Naive thymus-derived CD4-positive, alpha-beta T cell (primary cell): ENCODE measurements around the gene PSMB10. TPM values are rescaled to one million over a fixed set of nuclear protein-coding genes. Genes with fewer than 3 reads are reported as not detected.

Experiments
- ATAC-seq: fragments of 150-1000 bp; cut with Tn5 transposase; 2 replicates; pipeline ENCODE4 v1.10.0; 2021; ENCODE audit warnings: mild to moderate bottlenecking, moderate library complexity
- CTCF ChIA-PET: fragments of 350-600 bp; sonication (Branson Sonifier 250); formaldehyde crosslinking; loops from one replicate; lab custom pipeline; 2021; ENCODE audit warnings: antibody characterized with exemption; lab: Charles Lee
- POLR2A ChIA-PET: fragments of 350-600 bp; sonication (Branson Sonifier 250); formaldehyde crosslinking; loops from one replicate; lab custom pipeline; 2021; ENCODE audit warnings: antibody characterized with exemption, inconsistent platforms; lab: Charles Lee
- DNase-seq, 9 donors: peaks; one replicate each; pipeline versions ENCODE4 v3.0.0 to v3.0.0-alpha.2; 2020 to 2022; ENCODE audit warnings: mixed read lengths in 1 of 9
- H3K27ac ChIP-seq: one replicate; pipeline ENCODE4 v1.7.0; 2013; ENCODE audit warnings: mild to moderate bottlenecking, low read depth, low read length, moderate library complexity
- H3K27me3 ChIP-seq, 2 donors: one replicate each; pipeline ENCODE4 v1.7.0; 2013; ENCODE audit warnings: low read length in 2 of 2, mild to moderate bottlenecking in 2 of 2, moderate library complexity in 2 of 2; ENCODE audit not compliant: control insufficient read depth in 2 of 2, insufficient read depth in 2 of 2
- H3K36me3 ChIP-seq, 3 experiments: 1 replicate in 2 of 3; 2 replicates in 1 of 3; pipeline ENCODE4 v1.7.0; 2013; ENCODE audit warnings: low read length in 3 of 3, mild to moderate bottlenecking in 3 of 3, moderate library complexity in 1 of 3; ENCODE audit not compliant: insufficient read depth in 3 of 3, control insufficient read depth in 2 of 3
- H3K4me1 ChIP-seq, 2 donors: one replicate each; pipeline ENCODE4 v1.7.0; 2013; ENCODE audit warnings: low read length in 2 of 2, mild to moderate bottlenecking in 2 of 2, moderate library complexity in 1 of 2; ENCODE audit not compliant: control insufficient read depth in 2 of 2, insufficient read depth in 2 of 2
- H3K4me3 ChIP-seq: 2 replicates; pipeline ENCODE4 v1.7.0; 2013; ENCODE audit warnings: mild to moderate bottlenecking, low read length
- H3K9me3 ChIP-seq, 3 experiments: 1 replicate in 2 of 3; 2 replicates in 1 of 3; pipeline ENCODE4 v1.7.0; 2013; ENCODE audit warnings: low read length in 3 of 3; ENCODE audit not compliant: control insufficient read depth in 2 of 3
- H3K27ac Mint-ChIP-seq, 9 donors: one replicate each; pipeline ENCODE4 v1.8.0; 2020 to 2022; ENCODE audit warnings: mixed read lengths in 9 of 9, mild to moderate bottlenecking in 8 of 9, moderate library complexity in 5 of 9, inconsistent platforms in 2 of 9
- H3K27me3 Mint-ChIP-seq, 5 donors: one replicate each; pipeline ENCODE4 v1.8.0; 2021 to 2022; ENCODE audit warnings: mixed read lengths in 5 of 5, mild to moderate bottlenecking in 1 of 5
- H3K36me3 Mint-ChIP-seq, 5 donors: one replicate each; pipeline ENCODE4 v1.8.0; 2020 to 2022; ENCODE audit warnings: mixed read lengths in 5 of 5, mild to moderate bottlenecking in 3 of 5, inconsistent platforms in 1 of 5
- H3K4me1 Mint-ChIP-seq, 7 donors: one replicate each; pipeline ENCODE4 v1.8.0; 2020 to 2022; ENCODE audit warnings: mixed read lengths in 7 of 7, mild to moderate bottlenecking in 3 of 7, inconsistent platforms in 1 of 7
- H3K4me3 Mint-ChIP-seq, 10 donors: one replicate each; pipeline ENCODE4 v1.8.0; 2020 to 2022; ENCODE audit warnings: mild to moderate bottlenecking in 10 of 10, mixed read lengths in 10 of 10, moderate library complexity in 6 of 10, inconsistent platforms in 2 of 10
- H3K9me3 Mint-ChIP-seq, 11 donors: one replicate each; pipeline ENCODE4 v1.8.0; 2020 to 2022; ENCODE audit warnings: mixed read lengths in 11 of 11, mild to moderate bottlenecking in 4 of 11, inconsistent platforms in 1 of 11, moderate library complexity in 1 of 11
- intact Hi-C, 2 donors: fragments of 100-400 bp; cut with micrococcal nuclease; formaldehyde crosslinking; loops; one replicate each; pipeline ENCODE4 v1.15.1; 2023
- polyA plus RNA-seq, 2 donors: library from polyadenylated mRNA; unstranded; fragments of 300-500 nt; fragmentation: Illumina TruSeq; gene quantifications; one replicate each; pipeline ENCODE4 v1.2.3, GENCODE V29; 2021
- total RNA-seq, 6 experiments: library from RNA in 5 of 6; stranded (reverse) in 5 of 6; gene quantifications; 1 replicate in 5 of 6; 2 replicates in 1 of 6; pipeline ENCODE4 v1.2.3 and lab custom pipeline; 2021 to 2026

Gene PSMB10
- total and polyA plus RNA-seq, 7 experiments from 2014 or later = 101 to 542 (median 144) TPM

- ATAC-seq = no peak
- no peak overlapping the region for H3K27ac Mint-ChIP-seq
- H3K9me3 Mint-ChIP-seq = no peaks in the 10 kb centered on the region
- peaks cover 17 to 32% (median 23%) of the 10 kb centered on the region in 7 donors for H3K4me1 Mint-ChIP-seq
- H3K27me3 Mint-ChIP-seq = no peaks in the 10 kb centered on the region
- H3K4me3 Mint-ChIP-seq = no peak overlapping the region
- intact Hi-C loops = no loop called here
- Histone ChIP-seq H3K4me3 (no peak overlapping the region), H3K9me3 (no peaks in the 10 kb centered on the region), H3K4me1 (peaks cover 0 to 25% of the 10 kb centered on the region in 2 donors), H3K27me3 (no peaks in the 10 kb centered on the region), H3K27ac (no peak overlapping the region), H3K36me3 (peaks cover 0 to 51% (median 0%) of the 10 kb centered on the region in 3 experiments)
- peaks cover 0 to 10% (median 0%) of the 10 kb centered on the region in 5 donors for H3K36me3 Mint-ChIP-seq
- DNase-seq = no peak
- CTCF ChIA-PET = no interaction called here
- POLR2A ChIA-PET = interaction anchor here (0.8 kb wide), 1 partner anchor 22 kb away, joined by 4 read pairs; no protein-coding TSS in a partner anchor
These were observed 6.6 kb upstream of the PSMB10 start for GRCh38 chr16:67943256-67943618.

- Mint-ChIP-seq H3K9me3 (no peaks in the 10 kb centered on the region), H3K27ac (peak overlapping the region in 3 of 9 donors; percentile 5 to 71 (median 62)), H3K4me3 (no peak overlapping the region), H3K27me3 (no peaks in the 10 kb centered on the region), H3K4me1 (peaks cover 17 to 32% (median 22%) of the 10 kb centered on the region in 7 donors), H3K36me3 (peaks cover 0 to 10% (median 0%) of the 10 kb centered on the region in 5 donors)
- intact Hi-C loops = no loop called here
- Histone ChIP-seq H3K27ac (no peak overlapping the region), H3K36me3 (peaks cover 0 to 45% (median 0%) of the 10 kb centered on the region in 3 experiments), H3K9me3 (no peaks in the 10 kb centered on the region), H3K4me3 (no peak overlapping the region), H3K4me1 (peaks cover 0 to 25% of the 10 kb centered on the region in 2 donors), H3K27me3 (no peaks in the 10 kb centered on the region)
- no peak for DNase-seq
- ATAC-seq = no peak
- POLR2A ChIA-PET = no interaction called here
- CTCF ChIA-PET = interaction anchor here (0.8 to 2.5 kb wide), 3 partner anchors 24 to 51 kb away, joined by 3 to 7 read pairs (median 4); no protein-coding TSS in a partner anchor
These were observed 6.0 kb upstream of the PSMB10 start for GRCh38 chr16:67942510-67943255.

GRCh38 chr16:67942200-67942509 lies 5.5 kb upstream of the PSMB10 start:
- Mint-ChIP-seq H3K9me3 (no peaks in the 10 kb centered on the region), H3K4me1 (peaks cover 21 to 37% (median 26%) of the 10 kb centered on the region in 7 donors), H3K36me3 (peaks cover 0 to 11% (median 0%) of the 10 kb centered on the region in 5 donors), H3K4me3 (no peak overlapping the region), H3K27me3 (no peaks in the 10 kb centered on the region), H3K27ac (peak overlapping the region in 7 of 9 donors; percentile 47 to 85 (median 74))
- CTCF ChIA-PET = interaction anchor here (0.8 to 2.5 kb wide), 4 partner anchors 24 to 375 kb away, joined by 3 to 7 read pairs (median 4); no protein-coding TSS in a partner anchor
- POLR2A ChIA-PET = no interaction called here
- Histone ChIP-seq H3K27me3 (no peaks in the 10 kb centered on the region), H3K4me1 (peaks cover 4 to 29% of the 10 kb centered on the region in 2 donors), H3K36me3 (peaks cover 0 to 41% (median 0%) of the 10 kb centered on the region in 3 experiments), H3K27ac (no peak overlapping the region), H3K9me3 (no peaks in the 10 kb centered on the region), H3K4me3 (no peak overlapping the region)
- DNase-seq = peak in 4 of 9 donors; percentile 17 to 31 (median 24)
- intact Hi-C loops = no loop called here
- ATAC-seq = peak; percentile 64

- ChIA-PET CTCF (interaction anchor here (0.8 to 3.0 kb wide), 7 partner anchors 25 to 376 kb away, joined by 3 to 14 read pairs (median 6); partner anchors contain the start of gene NRN1L), POLR2A (interaction anchor here (0.5 to 1.7 kb wide), 5 partner anchors 55 to 399 kb away, joined by 3 to 4 read pairs (median 3); partner anchors contain the start of gene DPEP2)
- peaks cover 0 to 15% (median 0%) of the 10 kb centered on the region in 5 donors for H3K36me3 Mint-ChIP-seq
- no peaks in the 10 kb centered on the region for H3K9me3 Mint-ChIP-seq
- H3K9me3 ChIP-seq = no peaks in the 10 kb centered on the region
- intact Hi-C loops = no loop called here
- no peak overlapping the region for H3K4me3 ChIP-seq
- DNase-seq (no peak), ATAC-seq (no peak)
- H3K4me1 ChIP-seq = peaks cover 9 to 33% of the 10 kb centered on the region in 2 donors
- peak overlapping the region in 8 of 9 donors; percentile 60 to 88 (median 79) for H3K27ac Mint-ChIP-seq
- H3K27me3 Mint-ChIP-seq = no peaks in the 10 kb centered on the region
- H3K4me3 Mint-ChIP-seq = peak overlapping the region in 2 of 10 donors; percentile 12 to 14
- H3K27me3 ChIP-seq = no peaks in the 10 kb centered on the region
- no peak overlapping the region for H3K27ac ChIP-seq
- H3K4me1 Mint-ChIP-seq = peaks cover 24 to 42% (median 30%) of the 10 kb centered on the region in 7 donors
- peaks cover 0 to 36% (median 0%) of the 10 kb centered on the region in 3 experiments for H3K36me3 ChIP-seq
These were observed 5.0 kb upstream of the PSMB10 start for GRCh38 chr16:67941469-67942199.

- Mint-ChIP-seq H3K4me1 (peaks cover 26 to 45% (median 33%) of the 10 kb centered on the region in 7 donors), H3K27ac (peak overlapping the region; percentile 23 to 95 (median 91)), H3K36me3 (peaks cover 0 to 17% (median 4%) of the 10 kb centered on the region in 5 donors), H3K27me3 (peaks cover 0 to 3% (median 0%) of the 10 kb centered on the region in 5 donors), H3K9me3 (no peaks in the 10 kb centered on the region), H3K4me3 (peak overlapping the region in 9 of 10 donors; percentile 51 to 76 (median 73))
- no peaks in the 10 kb centered on the region for H3K27me3 ChIP-seq
- POLR2A ChIA-PET = interaction anchor here (0.6 to 1.7 kb wide), 8 partner anchors 48 to 134 kb away, joined by 3 to 6 read pairs (median 4); partner anchors contain the start of genes DDX28, DPEP2 and DUS2
- intact Hi-C loops = no loop called here
- peaks cover 0 to 35% (median 0%) of the 10 kb centered on the region in 3 experiments for H3K36me3 ChIP-seq
- no peaks in the 10 kb centered on the region for H3K9me3 ChIP-seq
- H3K4me3 ChIP-seq = no peak overlapping the region
- no peak for ATAC-seq
- CTCF ChIA-PET = interaction anchor here (0.6 to 3.0 kb wide), 7 partner anchors 26 to 404 kb away, joined by 3 to 14 read pairs (median 6); partner anchors contain the start of gene NRN1L
- peak overlapping the region; percentile 68 for H3K27ac ChIP-seq
- H3K4me1 ChIP-seq = peaks cover 9 to 33% of the 10 kb centered on the region in 2 donors
- DNase-seq = no peak
These were observed 3.9 kb upstream of the PSMB10 start for GRCh38 chr16:67940446-67941089.
